ENCODE measurements around the gene CD14. TPM values are rescaled to one million over a fixed set of nuclear protein-coding genes. Genes with fewer than 3 reads are reported as not detected.
"Not testable (repeated sequence)": the region's sequence is repeated elsewhere in the genome, so short reads cannot be mapped to it uniquely, and the experiment has no call there.

Gene CD14
- polyA plus RNA-seq, 3 donors from 2014 or later: 3.6 to 5.7 (median 5.3) TPM

- Mint-ChIP-seq H3K27ac (no peak overlapping the region), H3K4me1 (no peaks in the 10 kb centered on the region), H3K4me3 (no peak overlapping the region), H3K9me3 (peaks cover 0 to 2% (median 0%) of the 10 kb centered on the region in 6 donors), H3K27me3 (ENCODE audit: low read depth in 3 of 3) (peaks cover 1 to 3% (median 2%) of the 10 kb centered on the region in 3 donors), H3K36me3 (no peaks in the 10 kb centered on the region)
- DNase-seq: no peak
Observed at GRCh38 chr5:140602147-140602546, 30.8 kb downstream of the CD14 start.

- H3K4me1 Mint-ChIP-seq: no peaks in the 10 kb centered on the region
- no peak overlapping the region for H3K4me3 Mint-ChIP-seq
- H3K9me3 Mint-ChIP-seq: peaks cover 0 to 2% (median 0%) of the 10 kb centered on the region in 6 donors
- DNase-seq: no peak
- H3K36me3 Mint-ChIP-seq: no peaks in the 10 kb centered on the region
- H3K27me3 Mint-ChIP-seq (ENCODE audit: low read depth in 3 of 3): peaks cover 1 to 3% (median 2%) of the 10 kb centered on the region in 3 donors
- H3K27ac Mint-ChIP-seq: no peak overlapping the region
Observed at GRCh38 chr5:140600096-140600495, 32.9 kb downstream of the CD14 start.

GRCh38 chr5:140598836-140599235 lies 34.1 kb downstream of the CD14 start:
- Mint-ChIP-seq H3K27ac (no peak overlapping the region), H3K27me3 (ENCODE audit: low read depth in 3 of 3) (peaks cover 0 to 3% (median 2%) of the 10 kb centered on the region in 3 donors), H3K4me3 (no peak overlapping the region)

GRCh38 chr5:140596321-140596741 lies 36.6 kb downstream of the CD14 start:
- no peak overlapping the region for H3K4me3 Mint-ChIP-seq
- H3K4me1 Mint-ChIP-seq: no peaks in the 10 kb centered on the region
- H3K27ac Mint-ChIP-seq: no peak overlapping the region
- H3K27me3 Mint-ChIP-seq (ENCODE audit: low read depth in 3 of 3): peaks cover 0 to 7% (median 4%) of the 10 kb centered on the region in 3 donors
- no peaks in the 10 kb centered on the region for H3K36me3 Mint-ChIP-seq
- DNase-seq: no peak
- no peaks in the 10 kb centered on the region for H3K9me3 Mint-ChIP-seq

More at GRCh38 chr5:140598836-140599235, 34.1 kb downstream of the CD14 start:
- peaks cover 0 to 2% (median 0%) of the 10 kb centered on the region in 6 donors for H3K9me3 Mint-ChIP-seq
- no peaks in the 10 kb centered on the region for H3K4me1 Mint-ChIP-seq
- no peaks in the 10 kb centered on the region for H3K36me3 Mint-ChIP-seq
- DNase-seq: no peak

GRCh38 chr5:140595538-140596300 lies 37.3 kb downstream of the CD14 start:
- H3K27ac Mint-ChIP-seq: no peak overlapping the region

GRCh38 chr5:140594169-140594568 lies 38.8 kb downstream of the CD14 start:
- Mint-ChIP-seq H3K27ac (no peak overlapping the region), H3K9me3 (no peaks in the 10 kb centered on the region), H3K27me3 (ENCODE audit: low read depth in 3 of 3) (peaks cover under 1 to 7% (median 4%) of the 10 kb centered on the region in 3 donors), H3K4me1 (no peaks in the 10 kb centered on the region), H3K4me3 (no peak overlapping the region), H3K36me3 (no peaks in the 10 kb centered on the region)
- DNase-seq: no peak

More at GRCh38 chr5:140595538-140596300, 37.3 kb downstream of the CD14 start:
- H3K4me1 Mint-ChIP-seq: no peaks in the 10 kb centered on the region
- H3K4me3 Mint-ChIP-seq: no peak overlapping the region
- H3K27me3 Mint-ChIP-seq (ENCODE audit: low read depth in 3 of 3): peaks cover 0 to 7% (median 4%) of the 10 kb centered on the region in 3 donors
- no peak for DNase-seq
- no peaks in the 10 kb centered on the region for H3K36me3 Mint-ChIP-seq
- no peaks in the 10 kb centered on the region for H3K9me3 Mint-ChIP-seq

- DNase-seq; H3K9me3 Mint-ChIP-seq; H3K27me3 Mint-ChIP-seq (ENCODE audit: low read depth in 3 of 3); H3K4me1 Mint-ChIP-seq; H3K36me3 Mint-ChIP-seq: not testable (repeated sequence)
- peak overlapping the region in 1 of 6 donors; percentile 50 for H3K27ac Mint-ChIP-seq
- H3K4me3 Mint-ChIP-seq: peak overlapping the region in 1 of 5 donors; percentile 9
Observed at GRCh38 chr5:140593070-140593469, 39.9 kb downstream of the CD14 start.

- H3K27me3 Mint-ChIP-seq (ENCODE audit: low read depth in 3 of 3): peaks cover 1 to 4% (median 4%) of the 10 kb centered on the region in 3 donors
- no peaks in the 10 kb centered on the region for H3K36me3 Mint-ChIP-seq
- H3K4me1 Mint-ChIP-seq: no peaks in the 10 kb centered on the region
- H3K4me3 Mint-ChIP-seq: no peak overlapping the region
- DNase-seq: no peak
- H3K9me3 Mint-ChIP-seq: no peaks in the 10 kb centered on the region
- H3K27ac Mint-ChIP-seq: no peak overlapping the region
Observed at GRCh38 chr5:140591747-140592372, 41.1 kb downstream of the CD14 start.

- Mint-ChIP-seq H3K9me3 (no peaks in the 10 kb centered on the region), H3K27ac (no peak overlapping the region), H3K4me1 (no peaks in the 10 kb centered on the region), H3K27me3 (ENCODE audit: low read depth in 3 of 3) (peaks cover 1 to 4% (median 4%) of the 10 kb centered on the region in 3 donors), H3K36me3 (no peaks in the 10 kb centered on the region), H3K4me3 (no peak overlapping the region)
- DNase-seq: no peak
Observed at GRCh38 chr5:140590861-140591260, 42.1 kb downstream of the CD14 start.

- Mint-ChIP-seq H3K9me3 (no peaks in the 10 kb centered on the region), H3K36me3 (no peaks in the 10 kb centered on the region), H3K4me3 (no peak overlapping the region), H3K27me3 (ENCODE audit: low read depth in 3 of 3) (peaks cover 1 to 4% (median 3%) of the 10 kb centered on the region in 3 donors), H3K4me1 (no peaks in the 10 kb centered on the region), H3K27ac (no peak overlapping the region)
- DNase-seq: no peak
Observed at GRCh38 chr5:140588311-140589070, 44.5 kb downstream of the CD14 start.

- H3K4me1 Mint-ChIP-seq: no peaks in the 10 kb centered on the region
- H3K9me3 Mint-ChIP-seq: peaks cover 0 to 2% (median 0%) of the 10 kb centered on the region in 6 donors
- no peak overlapping the region for H3K27ac Mint-ChIP-seq
- peaks cover 0 to 3% (median 1%) of the 10 kb centered on the region in 3 donors for H3K27me3 Mint-ChIP-seq (ENCODE audit: low read depth in 3 of 3)
- H3K36me3 Mint-ChIP-seq: peaks cover 0 to 3% (median 0%) of the 10 kb centered on the region in 3 donors
- H3K4me3 Mint-ChIP-seq: no peak overlapping the region
- DNase-seq: no peak
Observed at GRCh38 chr5:140587495-140587894, 45.5 kb downstream of the CD14 start.
